Motor neuron (in vitro differentiated cells): ENCODE results near the gene SERPINF2. TPM values are rescaled to one million over a fixed set of nuclear protein-coding genes. Genes with fewer than 3 reads are reported as not detected.

Experiments used
- ATAC-seq, 8 experiments: fragments of 200-7000 bp; cut with Tn5 transposase; replicated peaks in 6 of 8; 2 replicates each; pipeline ENCODE4 v1.8.0; 2021; ENCODE audit warnings: mild to moderate bottlenecking in 8 of 8, moderate library complexity in 8 of 8
- H3K27ac ChIP-seq, 2 donors: fragments of 250-450 bp; sonication (Bioruptor Pico); 2 replicates each; pipeline ENCODE4 v1.9.0; 2021; ENCODE audit warnings: antibody characterized with exemption in 2 of 2, mild to moderate bottlenecking in 2 of 2, moderate library complexity in 1 of 2
- H3K4me1 ChIP-seq, 2 donors: fragments of 250-450 bp; sonication (Bioruptor Pico); replicated peaks in 1 of 2; 2 replicates each; pipeline ENCODE4 v1.6.1; 2021; ENCODE audit warnings: antibody characterized with exemption in 2 of 2, mild to moderate bottlenecking in 2 of 2, moderate library complexity in 1 of 2
- H3K4me3 ChIP-seq, 5 donors: fragments of 250-450 bp; sonication (Bioruptor Pico); 2 replicates each; pipeline ENCODE4 v1.9.0; 2021; ENCODE audit warnings: antibody characterized with exemption in 5 of 5, mild to moderate bottlenecking in 5 of 5, moderate library complexity in 4 of 5
- WGBS, 10 experiments: fragments of 450-650 bp; shearing (Covaris generic); methylation state at CpG; one replicate each; pipeline ENCODE4 v1.0.0; 2022; 5-methylcytosine and 5-hydroxymethylcytosine counted together
- in situ Hi-C, 9 experiments: fragments of 400-800 bp; cut with MboI; loops; one replicate each; pipeline ENCODE4 v1.15.0; 2021; ENCODE audit warnings: low sequenced_read_pairs in 9 of 9, low pct_unique_long_range_greater_than_20kb in 2 of 9; ENCODE audit not compliant: unreplicated experiment in 9 of 9
- total RNA-seq, 8 experiments: library from RNA; unstranded; fragments of 300-600 nt; gene quantifications; 2 replicates each; pipeline versions ENCODE4 v1.2.3 to v1.2.4, GENCODE V29; 2022

The SERPINF2 gene
- total RNA-seq, 8 experiments from 2014 or later: 0.11 to 0.63 (median 0.30) TPM

GRCh38 chr17:1710807-1711553 lies 31.7 kb upstream of the SERPINF2 start:
- Histone ChIP-seq H3K27ac (no peak overlapping the region), H3K4me3 (peak overlapping the region in 4 of 5 donors; percentile 37 to 67 (median 56)), H3K4me1 (peaks cover 7 to 12% of the 10 kb centered on the region in 2 donors)
- no peak for ATAC-seq
- in situ Hi-C loops: loop anchor here in 4 of 9 experiments (25.0 kb wide), 1 partner anchor 326 kb away; the partner anchor contains the start of genes DPH1 (in 4 of the 4), OVCA2 (in 4 of the 4) and RTN4RL1 (in 4 of the 4)
- 35 to 80% (median 71%) methylated on average over 1 to 4 of the region's 14 CpGs; no CpG with 5 or more reads in 7 of the 10 experiments for WGBS, 10 experiments

- Histone ChIP-seq H3K4me1 (peaks cover 7 to 12% of the 10 kb centered on the region in 2 donors), H3K4me3 (no peak overlapping the region), H3K27ac (no peak overlapping the region)
- 51 to 100% (median 88%) methylated on average over 1 to 4 of the region's 4 CpGs; no CpG with 5 or more reads in 1 of the 10 experiments for whole genome bisulfite sequencing, 10 experiments
- ATAC-seq: no peak
- in situ Hi-C loops: loop anchor here in 4 of 9 experiments (25.0 kb wide), 1 partner anchor 325 kb away; the partner anchor contains the start of genes DPH1 (in 4 of the 4), OVCA2 (in 4 of the 4) and RTN4RL1 (in 4 of the 4)
Observed at GRCh38 chr17:1711804-1712203, 30.9 kb upstream of the SERPINF2 start.

GRCh38 chr17:1712271-1712670 lies 30.4 kb upstream of the SERPINF2 start:
- ATAC-seq: no peak
- no peak overlapping the region for H3K27ac ChIP-seq
- WGBS, 10 experiments: 74 to 100% (median 96%) methylated on average over 2 to 7 of the region's 8 CpGs
- H3K4me1 ChIP-seq: peaks cover 7 to 12% of the 10 kb centered on the region in 2 donors
- in situ Hi-C loops: loop anchor here in 4 of 9 experiments (25.0 kb wide), 1 partner anchor 325 kb away; the partner anchor contains the start of genes DPH1 (in 4 of the 4), OVCA2 (in 4 of the 4) and RTN4RL1 (in 4 of the 4)
- no peak overlapping the region for H3K4me3 ChIP-seq

GRCh38 chr17:1713160-1713877 lies 29.4 kb upstream of the SERPINF2 start:
- 17 to 100% (median 53%) methylated on average over 1 to 6 of the region's 10 CpGs; no CpG with 5 or more reads in 1 of the 10 experiments for WGBS, 10 experiments
- no peak overlapping the region for H3K4me3 ChIP-seq
- no peak overlapping the region for H3K27ac ChIP-seq
- H3K4me1 ChIP-seq: peaks cover 15 to 20% of the 10 kb centered on the region in 2 donors
- in situ Hi-C loops: loop anchor here in 4 of 9 experiments (25.0 kb wide), 1 partner anchor 324 kb away; the partner anchor contains the start of genes DPH1 (in 4 of the 4), OVCA2 (in 4 of the 4) and RTN4RL1 (in 4 of the 4)
- no peak for ATAC-seq

GRCh38 chr17:1713878-1714426 lies 28.7 kb upstream of the SERPINF2 start:
- in situ Hi-C loops: loop anchor here in 4 of 9 experiments (25.0 kb wide), 1 partner anchor 323 kb away; the partner anchor contains the start of genes DPH1 (in 4 of the 4), OVCA2 (in 4 of the 4) and RTN4RL1 (in 4 of the 4)
- Histone ChIP-seq H3K27ac (no peak overlapping the region), H3K4me3 (peak overlapping the region in 4 of 5 donors; percentile 78 to 85 (median 80)), H3K4me1 (peaks cover 15 to 20% of the 10 kb centered on the region in 2 donors)
- WGBS, 10 experiments: 0 to 20% (median 0%) methylated on average over 1 to 7 of the region's 11 CpGs; no CpG with 5 or more reads in 3 of the 10 experiments
- ATAC-seq: no peak

DNA sequence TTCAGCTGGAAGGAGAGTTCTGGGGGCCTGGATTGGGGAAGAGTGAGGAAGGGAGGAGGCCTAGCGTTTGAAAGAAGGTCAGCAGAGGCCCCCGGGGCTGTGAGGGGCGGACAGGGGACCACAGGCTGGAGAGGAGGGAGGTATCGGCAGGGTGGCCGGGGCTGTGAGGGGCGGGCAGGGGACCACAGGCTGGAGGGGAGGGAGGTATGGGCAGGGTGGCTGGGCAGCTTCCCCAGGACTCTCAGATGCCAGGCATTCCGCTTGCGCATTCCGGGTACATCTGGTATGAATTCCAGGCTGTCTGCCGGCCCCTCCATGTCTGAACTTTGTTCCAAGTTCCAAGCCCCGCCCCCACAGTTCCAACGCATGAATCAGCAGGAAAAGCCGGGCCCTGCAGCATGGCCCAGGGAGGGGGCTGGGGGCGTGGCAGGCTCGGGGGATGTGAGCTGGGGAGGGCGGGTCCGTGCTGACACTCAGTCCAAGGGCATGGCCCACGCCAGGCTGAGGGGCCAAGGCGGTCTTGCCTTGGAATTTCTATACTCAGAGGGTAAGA lies 28.2 kb upstream of the SERPINF2 start:
- Histone ChIP-seq H3K27ac (no peak overlapping the region), H3K4me3 (peak overlapping the region; percentile 78 to 85 (median 80)), H3K4me1 (peaks cover 12 to 17% of the 10 kb centered on the region in 2 donors)
- in situ Hi-C loops: loop anchor here in 4 of 9 experiments (25.0 kb wide), 1 partner anchor 323 kb away; the partner anchor contains the start of genes DPH1 (in 4 of the 4), OVCA2 (in 4 of the 4) and RTN4RL1 (in 4 of the 4)
- WGBS, 10 experiments: 0% methylated on average over 1 of the region's 19 CpGs; no CpG with 5 or more reads in 9 of the 10 experiments
- ATAC-seq: peak; percentile 8 to 29 (median 17)

DNA sequence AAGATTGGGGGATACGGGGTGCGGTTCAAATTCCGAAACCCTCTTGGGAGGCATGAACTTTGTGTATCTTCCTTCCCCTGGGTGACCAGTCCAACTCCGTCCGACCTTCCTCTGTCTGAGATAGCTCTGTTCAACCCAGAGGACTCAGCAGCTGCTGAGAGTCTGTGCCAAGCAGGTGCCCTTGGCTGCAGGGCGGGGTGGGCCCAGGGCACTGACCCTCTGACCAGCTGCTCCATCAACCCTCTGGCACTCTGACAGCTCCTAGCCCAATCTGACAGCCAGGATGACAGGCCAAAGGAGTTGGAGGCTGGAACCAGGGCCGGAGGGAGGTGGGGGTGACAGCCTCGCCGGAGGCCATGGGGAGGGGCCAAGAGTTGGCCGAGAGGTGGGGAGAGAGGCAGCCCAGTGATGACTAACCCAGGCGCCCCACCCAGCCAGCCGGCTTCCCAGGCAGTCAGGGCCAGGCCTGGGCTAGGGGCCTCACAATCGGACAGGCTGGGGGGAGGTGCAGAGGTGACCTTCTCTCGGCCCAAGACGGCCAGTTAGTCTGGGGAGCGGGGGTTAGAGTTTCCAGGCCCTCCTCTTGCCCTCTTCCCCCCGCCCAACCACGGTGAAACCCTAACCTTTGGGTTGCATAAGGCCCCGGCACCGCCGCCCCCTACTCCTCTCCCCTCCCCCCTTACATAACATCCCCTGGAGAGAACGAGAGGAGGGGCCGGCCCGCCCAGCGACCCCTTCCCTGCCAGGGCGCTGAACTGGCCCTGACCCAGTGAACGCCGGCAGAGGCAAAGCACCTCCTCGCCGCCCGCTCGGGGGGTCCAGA lies 27.5 kb upstream of the SERPINF2 start:
- WGBS, 10 experiments: 0% methylated on average over 1 to 2 of the region's 32 CpGs; no CpG with 5 or more reads in 8 of the 10 experiments
- H3K27ac ChIP-seq: peak overlapping the region; percentile 54 to 68
- peak overlapping the region; percentile 78 to 85 (median 80) for H3K4me3 ChIP-seq
- H3K4me1 ChIP-seq: peaks cover 10 to 17% of the 10 kb centered on the region in 2 donors
- peak; percentile 3 to 16 (median 11) for ATAC-seq
- in situ Hi-C loops: loop anchor here in 4 of 9 experiments (25.0 kb wide), 1 partner anchor 322 kb away; the partner anchor contains the start of genes DPH1 (in 4 of the 4), OVCA2 (in 4 of the 4) and RTN4RL1 (in 4 of the 4)

DNA sequence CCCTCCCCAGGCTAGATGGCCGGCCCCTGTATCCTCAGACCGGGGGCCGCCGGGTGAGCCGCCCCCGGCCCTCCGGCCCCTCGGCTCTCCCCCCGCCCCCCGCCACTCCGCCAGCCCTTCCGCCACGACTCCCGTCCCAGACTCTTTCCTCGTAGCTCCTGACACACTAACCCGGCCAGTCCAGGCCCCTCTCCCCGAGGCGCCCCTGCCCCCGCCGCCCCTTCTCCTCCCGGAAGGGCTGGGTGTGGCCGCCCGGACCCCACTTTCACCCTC lies 26.9 kb upstream of the SERPINF2 start:
- H3K4me3 ChIP-seq: peak overlapping the region; percentile 78 to 85 (median 80)
- peaks cover 10 to 14% of the 10 kb centered on the region in 2 donors for H3K4me1 ChIP-seq
- no peak for ATAC-seq
- 0% methylated on average over 1 of the region's 23 CpGs; no CpG with 5 or more reads in 9 of the 10 experiments for WGBS, 10 experiments
- H3K27ac ChIP-seq: peak overlapping the region; percentile 54 to 68
- in situ Hi-C loops: loop anchor here in 4 of 9 experiments (25.0 kb wide), 1 partner anchor 322 kb away; the partner anchor contains the start of genes DPH1 (in 4 of the 4), OVCA2 (in 4 of the 4) and RTN4RL1 (in 4 of the 4)

DNA sequence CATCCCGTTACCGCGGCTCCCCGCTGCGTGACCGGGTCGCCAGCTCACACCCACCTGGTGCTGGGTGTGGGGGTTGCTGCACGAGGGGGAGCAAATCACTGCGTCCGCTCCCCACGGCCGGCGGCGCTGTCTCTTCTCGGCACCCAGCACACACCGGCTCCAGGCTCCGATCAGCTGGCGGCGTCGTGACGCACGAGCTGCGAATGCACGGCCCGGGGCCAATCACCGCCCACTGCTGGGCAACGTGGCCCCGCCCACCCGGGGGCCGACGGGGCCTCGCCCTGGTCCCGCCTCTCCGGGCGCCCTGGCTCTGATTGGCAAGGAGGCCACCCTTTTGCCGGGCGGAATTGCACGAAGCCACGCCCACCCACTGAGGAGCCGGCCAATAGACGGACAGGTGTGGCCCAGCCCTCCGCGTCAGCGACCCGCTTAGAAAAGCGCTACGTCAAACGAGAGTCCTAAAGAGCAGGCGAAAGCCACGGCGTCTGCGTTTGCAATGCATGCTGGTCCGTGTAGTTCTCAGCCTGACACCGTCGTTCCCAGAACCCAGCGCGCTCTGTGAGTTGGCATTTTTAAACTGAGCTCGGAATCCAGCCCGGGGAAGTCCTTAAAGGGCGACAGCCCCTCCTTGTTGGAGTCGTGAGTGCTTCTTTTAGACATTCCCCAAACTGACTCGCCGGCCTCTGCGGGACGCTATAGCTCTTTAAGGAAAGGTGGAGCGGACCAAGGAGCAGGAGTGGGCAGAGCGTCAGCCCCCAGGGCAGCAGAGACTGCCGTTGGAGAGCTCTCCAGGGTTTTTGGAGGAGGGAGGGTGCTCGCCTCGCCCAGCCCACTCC lies 26.4 kb upstream of the SERPINF2 start:
- ATAC-seq: peak; percentile 40 to 82 (median 76)
- Histone ChIP-seq H3K4me1 (peaks cover 10 to 14% of the 10 kb centered on the region in 2 donors), H3K27ac (peak overlapping the region; percentile 95), H3K4me3 (peak overlapping the region; percentile 78 to 85 (median 80))
- in situ Hi-C loops: loop anchor here in 4 of 9 experiments (25.0 kb wide), 1 partner anchor 321 kb away; the partner anchor contains the start of genes DPH1 (in 4 of the 4), OVCA2 (in 4 of the 4) and RTN4RL1 (in 4 of the 4)
- 0 to 5% (median 0%) methylated on average over 1 to 19 of the region's 70 CpGs; no CpG with 5 or more reads in 4 of the 10 experiments for WGBS, 10 experiments

GRCh38 chr17:1716912-1717695 lies 25.6 kb upstream of the SERPINF2 start:
- 0 to 3% (median 0%) methylated on average over 1 to 9 of the region's 13 CpGs; no CpG with 5 or more reads in 1 of the 10 experiments for WGBS, 10 experiments
- in situ Hi-C loops: loop anchor here in 4 of 9 experiments (25.0 kb wide), 1 partner anchor 320 kb away; the partner anchor contains the start of genes DPH1 (in 4 of the 4), OVCA2 (in 4 of the 4) and RTN4RL1 (in 4 of the 4)

More at GRCh38 chr17:1716912-1717695, 25.6 kb upstream of the SERPINF2 start:
- peak overlapping the region; percentile 95 for H3K27ac ChIP-seq
- peak overlapping the region; percentile 46 to 57 (median 50) for H3K4me3 ChIP-seq
- peaks cover 10 to 14% of the 10 kb centered on the region in 2 donors for H3K4me1 ChIP-seq
- peak; percentile 35 to 64 (median 54) for ATAC-seq
